ENCODE data around the gene ATRNL1.

GRCh38 chr10:115355162-115355760, 262.1 kb downstream of the ATRNL1 start:
- TF ChIP-seq RFX5 (IDR thresholded peaks at IDR 0.05) (no peak), CTCF (IDR thresholded peaks at IDR 0.05) (peak; percentile 87), EHMT2 (IDR thresholded peaks at IDR 0.05; ENCODE audit: low read depth) (no peak)

All from A549 (cell line).